Activated CD8-positive, alpha-beta memory T cell treated with anti-CD3 and anti-CD28 coated beads for 1 hour (primary cell): ENCODE results near the gene C13orf46.

Source experiments
- DNase-seq, 2 donors: peaks; one replicate each; pipeline ENCODE4 v3.0.0-alpha.2; 2020; ENCODE audit warnings: low read depth in 1 of 2; ENCODE audit errors: extremely low read depth in 1 of 2

C13orf46 gene

GRCh38 chr13:113956571-113956970, 17.3 kb downstream of the C13orf46 start:
- DNase-seq = no peak

- no peak for DNase-seq
Observed at GRCh38 chr13:113955691-113956090, 18.2 kb downstream of the C13orf46 start.

- no peak for DNase-seq
Observed at GRCh38 chr13:113955235-113955634, 18.6 kb downstream of the C13orf46 start.

DNA sequence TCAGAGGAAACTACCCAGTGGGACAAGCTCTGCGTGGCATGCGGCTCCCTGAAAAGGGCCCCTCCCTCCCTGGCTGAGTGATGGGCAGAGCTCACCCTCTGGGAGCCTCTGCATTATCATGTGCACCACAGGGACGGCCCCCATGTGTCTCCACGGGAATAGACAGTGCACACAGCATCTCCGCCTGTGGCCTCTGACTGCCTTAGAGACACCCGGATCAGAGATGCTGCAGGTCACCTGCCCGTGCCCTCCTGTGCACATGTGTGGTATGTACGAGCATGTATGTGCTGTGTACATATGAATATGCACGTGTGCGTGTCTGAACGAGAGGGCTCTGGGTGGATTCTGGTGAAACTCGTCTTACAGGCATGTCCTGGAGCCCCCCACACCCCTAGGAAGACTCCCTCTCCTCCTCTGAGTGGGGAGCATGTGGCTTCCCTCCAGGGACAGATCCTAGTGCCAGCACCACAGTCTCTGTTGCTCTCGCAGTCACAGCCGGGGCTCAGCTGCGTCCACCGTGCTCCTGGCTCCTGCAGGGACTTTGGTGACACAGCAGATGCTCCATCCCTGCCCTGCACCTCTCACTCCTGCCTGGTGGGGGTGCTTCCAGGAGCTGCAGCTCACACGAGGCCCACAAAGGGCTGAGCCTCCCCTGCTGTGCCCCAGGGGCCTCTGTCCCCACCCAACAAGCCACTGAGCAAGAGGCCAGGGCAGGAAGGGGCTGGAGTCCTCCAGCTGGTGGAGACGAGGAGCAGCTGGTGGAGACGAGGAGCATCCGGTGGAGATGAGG, 19.6 kb downstream of the C13orf46 start:
- DNase-seq = no peak

- DNase-seq = no peak
Observed at GRCh38 chr13:113953561-113953960, 20.3 kb downstream of the C13orf46 start.

GRCh38 chr13:113952983-113953520, 20.8 kb downstream of the C13orf46 start:
- no peak for DNase-seq

GRCh38 chr13:113952151-113952982, 21.5 kb downstream of the C13orf46 start:
- no peak for DNase-seq

GRCh38 chr13:113951246-113951999, 22.5 kb downstream of the C13orf46 start:
- DNase-seq = peak in 1 of 2 donors; percentile 17

- DNase-seq = no peak
Observed at GRCh38 chr13:113950451-113951245, 23.2 kb downstream of the C13orf46 start.

GRCh38 chr13:113949546-113949945, 24.3 kb downstream of the C13orf46 start:
- no peak for DNase-seq

DNA sequence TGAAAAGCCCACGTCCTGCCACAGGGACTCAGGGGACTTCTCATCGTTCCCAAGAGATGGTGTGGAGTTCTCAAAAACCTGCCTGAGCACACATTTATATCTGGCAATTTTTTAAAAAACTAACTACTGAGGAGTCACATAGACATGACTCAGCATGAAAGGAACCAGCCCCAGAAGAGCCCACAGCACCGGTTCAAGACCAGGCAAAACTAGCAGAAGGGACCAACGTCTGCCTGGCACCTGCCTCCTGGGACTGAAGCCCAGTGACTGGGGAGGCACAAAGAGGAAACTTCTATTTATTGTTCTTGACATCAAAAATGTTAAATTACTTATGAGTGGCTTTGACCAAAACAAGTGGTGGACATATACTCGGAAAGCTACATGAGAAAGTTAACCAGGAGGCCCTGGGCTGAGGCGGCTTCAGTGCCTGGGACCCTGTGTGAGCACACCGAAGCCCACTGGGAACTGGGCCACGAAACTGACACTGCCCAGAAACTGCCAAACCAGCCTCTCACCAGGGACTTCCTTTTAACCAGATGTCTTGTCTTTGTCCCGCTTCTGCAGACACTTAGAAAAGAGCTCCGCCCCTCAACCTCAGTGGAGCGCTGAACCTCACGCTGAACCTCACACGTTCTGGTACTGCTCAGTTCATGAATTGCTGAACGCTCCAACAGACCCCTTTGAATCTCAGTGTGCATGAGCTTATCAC, 25.7 kb downstream of the C13orf46 start:
- no peak for DNase-seq

DNA sequence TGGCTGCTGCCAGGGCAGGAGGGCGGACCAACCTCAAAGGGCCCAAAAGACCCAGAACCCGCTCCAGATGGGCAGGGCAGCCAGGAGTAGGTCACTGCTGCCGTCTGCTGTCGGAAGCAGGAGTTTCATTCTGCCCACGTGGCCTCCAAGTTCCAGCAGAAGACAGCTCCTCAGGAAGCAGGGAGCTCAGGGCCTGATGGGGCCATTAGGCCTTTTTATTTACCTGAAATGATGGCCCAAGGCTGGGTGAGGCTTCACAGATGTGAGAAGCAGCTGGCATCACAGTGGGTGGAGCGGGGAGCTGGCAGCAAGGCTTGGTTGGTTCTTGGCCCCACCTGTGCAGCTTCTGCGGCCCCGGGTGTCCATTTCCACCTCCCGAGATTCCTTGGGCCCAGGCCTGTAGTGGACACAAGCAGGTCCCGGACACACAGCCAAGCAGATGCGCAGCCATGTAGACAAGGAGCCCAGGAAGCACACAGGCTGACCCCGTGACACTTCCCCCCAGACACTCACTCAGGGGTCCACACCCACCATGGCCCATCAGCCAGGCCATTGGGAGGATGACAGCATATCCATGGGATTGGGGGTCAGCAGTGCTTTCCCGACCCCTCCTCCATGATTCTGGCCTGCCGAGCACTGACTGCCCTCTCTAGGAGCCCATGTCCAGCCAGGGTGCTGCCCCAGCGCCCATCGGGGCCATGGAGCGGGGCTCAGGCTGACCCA, 26.4 kb downstream of the C13orf46 start:
- DNase-seq = no peak

- DNase-seq = no peak
Observed at GRCh38 chr13:113946409-113947181, 27.3 kb downstream of the C13orf46 start.

DNA sequence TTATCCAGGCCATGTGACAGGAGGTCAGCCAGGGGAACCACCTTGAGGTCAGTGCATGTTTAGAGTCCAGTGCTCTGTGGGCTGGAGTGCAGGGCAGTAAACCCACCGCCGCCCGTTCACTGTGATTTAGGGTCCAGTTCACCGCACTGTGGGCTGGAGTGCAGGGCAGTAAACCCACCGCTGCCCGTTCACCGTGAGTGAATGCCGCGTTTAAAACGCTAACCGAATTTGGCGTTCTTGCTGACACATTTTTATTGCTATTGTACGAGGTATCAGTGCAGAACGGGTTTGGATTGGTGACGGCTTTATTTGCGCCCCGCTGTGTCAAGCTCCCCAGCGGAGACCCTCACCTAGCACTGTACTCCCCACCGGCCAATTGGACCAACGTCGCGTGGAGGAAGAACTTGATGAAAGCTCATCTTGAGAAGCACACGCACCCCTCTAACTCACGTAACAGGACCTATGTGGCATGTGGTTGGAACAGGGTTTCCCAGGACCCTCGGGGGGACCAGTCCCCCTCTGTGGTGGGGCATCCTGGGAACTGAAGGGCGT, 27.9 kb downstream of the C13orf46 start:
- no peak for DNase-seq

DNA sequence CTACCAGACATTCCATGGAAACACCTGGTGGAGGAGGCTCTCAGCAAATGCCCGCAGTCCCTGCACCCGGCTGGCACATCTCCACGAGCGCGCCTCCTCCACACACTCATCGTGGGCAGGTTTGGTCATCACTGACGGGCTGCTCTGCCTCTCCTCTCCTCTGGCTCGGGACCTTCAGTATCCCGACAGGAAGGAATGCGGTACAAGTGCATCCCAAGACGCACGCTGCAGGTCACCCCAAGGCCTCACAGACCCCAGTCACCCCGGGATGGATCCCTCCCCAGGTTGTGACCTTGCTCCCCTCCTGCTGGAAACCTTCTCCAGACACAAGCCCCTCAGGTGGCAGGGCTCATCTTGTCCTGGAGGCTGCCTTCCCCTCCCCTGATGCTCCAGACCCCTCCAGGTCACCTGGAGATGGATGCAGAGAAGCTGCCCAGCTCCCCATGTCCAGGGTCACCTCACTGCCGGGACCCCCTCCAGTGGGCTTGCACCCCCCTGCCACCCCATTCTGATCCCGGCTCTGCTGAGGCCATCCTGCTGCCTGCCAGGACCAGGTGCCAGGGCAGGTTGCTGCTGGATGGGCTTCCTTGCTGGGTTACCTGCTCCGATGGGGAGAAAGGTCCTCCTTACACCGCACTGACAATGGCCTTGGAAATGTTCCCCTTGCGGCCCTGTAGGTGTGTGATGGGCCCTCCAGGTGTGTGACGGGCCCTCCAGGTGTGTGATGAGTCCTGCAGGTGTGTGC, 29.9 kb downstream of the C13orf46 start:
- DNase-seq = no peak

DNA sequence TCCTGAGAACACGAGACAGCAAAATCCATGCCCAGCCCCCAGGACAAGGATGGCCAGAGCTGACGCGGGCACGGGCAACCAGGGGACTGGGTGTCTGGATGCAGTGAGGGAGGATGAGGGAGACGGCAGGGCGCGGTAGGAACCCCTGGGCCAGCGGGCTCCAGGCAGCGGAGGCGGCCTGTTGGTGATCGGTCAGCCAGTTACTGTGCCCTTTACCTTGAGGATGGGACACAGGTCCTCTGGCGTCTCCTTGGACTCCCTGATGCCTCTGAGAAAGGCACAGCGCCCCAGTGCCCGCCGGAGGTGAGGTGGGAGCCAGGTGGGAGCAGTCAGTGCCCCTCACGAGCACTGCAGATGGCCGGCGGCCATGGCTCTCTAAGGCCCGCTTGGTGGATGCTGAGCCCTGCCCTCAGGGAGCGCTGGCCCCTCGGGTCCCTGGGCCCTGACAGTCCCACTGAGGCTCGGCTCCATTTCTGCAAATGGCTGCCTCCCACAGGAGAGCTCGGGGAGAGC, 31.2 kb downstream of the C13orf46 start:
- no peak for DNase-seq

GRCh38 chr13:113941571-113942191, 32.2 kb downstream of the C13orf46 start:
- no peak for DNase-seq
